Central memory CD4-positive, alpha-beta T cell (primary cell): Measurements from ENCODE around the gene TOMM6.
A peak's percentile ranks its signal among the peaks of the same experiment; 100 is the strongest.

Experiments used
- DNase-seq: peaks from one replicate; pipeline ENCODE4 v3.0.0; 2022
- total RNA-seq, 3 experiments: gene quantifications; one replicate each; lab custom pipeline; 2026; lab: John Stamatoyannopoulos, UW

The TOMM6 gene
- 0 reads per million in 3 experiments for total RNA-seq

DNA sequence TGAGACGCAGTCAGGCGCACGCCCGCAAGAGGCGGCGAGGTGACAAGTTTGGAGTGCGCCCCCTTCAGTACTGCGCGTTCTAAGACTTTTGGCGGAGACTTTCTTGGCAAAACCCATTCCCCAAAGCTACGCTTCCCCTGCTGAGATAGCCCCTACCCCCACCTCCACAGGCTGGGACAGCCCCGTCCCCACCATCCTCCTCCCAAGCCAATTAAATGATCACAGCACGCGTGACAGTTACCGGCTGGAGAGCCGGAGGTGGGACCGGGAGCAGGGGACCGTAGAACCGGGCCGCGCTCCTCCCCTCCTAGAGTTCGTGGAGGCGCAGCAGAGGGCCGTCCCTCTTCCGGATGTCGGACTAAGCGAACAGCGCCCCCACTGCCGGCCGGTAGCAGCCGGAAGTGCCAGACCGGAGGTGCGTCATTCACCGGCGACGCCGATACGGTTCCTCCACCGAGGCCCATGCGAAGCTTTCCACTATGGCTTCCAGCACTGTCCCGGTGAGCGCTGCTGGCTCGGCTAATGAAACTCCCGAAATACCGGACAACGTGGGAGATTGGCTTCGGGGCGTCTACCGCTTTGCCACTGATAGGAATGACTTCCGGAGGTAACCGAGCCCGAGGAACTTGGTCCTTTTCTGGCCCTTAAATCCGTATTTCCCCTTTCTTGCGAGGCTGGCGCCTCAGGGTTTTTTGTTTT is at the start of gene TOMM6:
Gene TOMM6, plus strand, starts transcription at position 476 of the 699 bp plus-strand sequence. Its CDS starts 4 bp downstream, at position 480.
- peak; percentile 93 for DNase-seq

DNA sequence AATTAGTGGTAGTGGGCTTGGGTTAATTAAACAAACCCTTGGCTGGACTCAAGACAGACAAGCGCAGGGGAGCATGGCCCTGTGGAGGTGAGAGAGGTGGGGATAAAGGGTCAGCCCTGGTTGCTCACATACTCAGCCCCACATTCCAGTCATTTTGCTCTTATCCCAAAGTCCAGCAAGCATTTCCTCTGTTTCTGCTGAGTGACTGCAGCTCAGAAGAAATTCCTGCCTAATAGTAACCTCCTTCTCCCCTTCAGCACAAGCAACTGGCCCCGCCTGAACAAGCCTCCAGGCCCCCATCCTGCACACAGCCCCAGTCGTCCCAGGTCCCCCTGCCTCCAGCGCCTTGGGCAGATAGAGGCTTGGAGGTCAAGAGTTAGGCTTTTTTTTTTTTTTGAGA is 48.5 kb upstream of the TOMM6 start:
- no peak for DNase-seq

DNA sequence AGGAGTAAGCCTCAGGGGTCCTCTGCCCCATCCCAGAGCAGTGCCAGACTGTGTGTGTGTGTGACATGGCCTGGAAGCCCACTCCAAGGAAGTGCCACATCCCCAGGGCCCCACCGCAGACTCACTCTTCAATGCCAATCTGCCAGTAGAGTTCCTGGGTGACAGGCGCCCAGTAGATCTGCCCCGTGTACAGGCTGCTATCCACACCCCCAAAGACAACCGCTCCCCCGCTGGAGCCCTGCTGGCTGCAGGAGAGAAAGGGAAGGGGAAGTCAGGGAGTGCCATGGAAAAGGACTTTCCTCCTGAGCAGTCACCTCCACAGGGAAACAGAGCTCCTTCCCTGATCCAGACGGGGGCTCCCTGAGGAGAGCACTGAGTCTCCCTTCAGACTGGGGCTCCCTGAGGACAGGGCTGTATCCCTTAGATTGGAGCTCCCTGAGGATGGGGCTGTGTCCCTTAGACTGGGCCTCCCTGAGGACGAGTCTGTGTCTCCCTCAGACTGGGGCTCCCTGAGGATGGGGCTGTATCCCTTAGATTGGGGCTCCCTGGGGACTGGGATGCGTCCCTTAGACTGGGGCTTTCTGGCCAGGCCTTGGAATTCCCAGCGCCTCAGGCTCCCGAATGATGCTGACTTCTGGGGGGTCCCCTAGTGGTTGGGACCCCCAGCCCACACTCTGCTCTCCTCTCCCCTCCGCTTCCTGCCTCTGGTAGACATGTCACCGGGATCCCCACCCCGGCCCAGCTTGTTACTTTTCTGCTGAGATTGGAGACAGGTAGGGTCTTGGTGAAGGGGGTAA is 46.9 kb upstream of the TOMM6 start:
- no peak for DNase-seq

DNA sequence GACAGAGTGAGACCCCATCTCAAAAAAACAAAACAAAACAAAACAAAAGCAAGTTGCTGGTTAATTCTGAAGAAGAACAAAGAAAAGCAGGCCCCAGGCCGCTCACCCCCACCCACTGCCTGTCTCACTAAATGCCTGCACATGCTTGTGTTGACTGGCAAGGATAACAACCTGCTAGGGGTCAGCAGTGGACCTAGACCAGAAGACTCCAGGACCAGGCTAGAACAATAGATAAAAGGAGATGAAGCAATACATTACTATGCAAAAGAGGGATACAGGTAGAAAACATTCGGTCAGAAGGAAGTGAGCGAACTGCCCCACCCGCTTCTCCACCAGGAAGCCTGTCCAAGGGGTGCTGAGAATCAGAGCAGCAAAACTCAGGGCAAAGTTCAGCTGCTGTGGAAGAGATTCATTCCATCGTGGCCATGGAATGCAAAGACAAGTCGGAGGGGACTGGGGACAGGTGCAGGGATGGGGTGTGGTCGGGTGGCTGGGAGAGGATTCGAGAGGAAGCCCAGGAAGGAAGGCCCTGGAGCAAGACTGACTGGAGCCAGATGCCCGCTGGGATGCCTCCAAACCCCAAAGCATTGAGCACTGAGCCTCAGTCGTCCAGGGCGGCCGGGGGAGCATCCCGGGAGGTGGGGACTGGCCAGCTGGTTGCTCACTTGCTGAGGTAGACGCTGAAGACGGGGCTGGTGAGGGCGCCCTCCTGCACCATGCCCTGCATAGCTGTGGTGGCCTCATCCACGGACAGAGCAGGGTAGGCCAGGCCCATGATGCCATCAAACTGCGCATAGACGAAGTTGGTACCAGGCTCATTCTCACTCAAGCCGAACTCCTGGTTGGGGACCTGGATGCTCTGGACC is 45.6 kb upstream of the TOMM6 start:
- DNase-seq = no peak

DNA sequence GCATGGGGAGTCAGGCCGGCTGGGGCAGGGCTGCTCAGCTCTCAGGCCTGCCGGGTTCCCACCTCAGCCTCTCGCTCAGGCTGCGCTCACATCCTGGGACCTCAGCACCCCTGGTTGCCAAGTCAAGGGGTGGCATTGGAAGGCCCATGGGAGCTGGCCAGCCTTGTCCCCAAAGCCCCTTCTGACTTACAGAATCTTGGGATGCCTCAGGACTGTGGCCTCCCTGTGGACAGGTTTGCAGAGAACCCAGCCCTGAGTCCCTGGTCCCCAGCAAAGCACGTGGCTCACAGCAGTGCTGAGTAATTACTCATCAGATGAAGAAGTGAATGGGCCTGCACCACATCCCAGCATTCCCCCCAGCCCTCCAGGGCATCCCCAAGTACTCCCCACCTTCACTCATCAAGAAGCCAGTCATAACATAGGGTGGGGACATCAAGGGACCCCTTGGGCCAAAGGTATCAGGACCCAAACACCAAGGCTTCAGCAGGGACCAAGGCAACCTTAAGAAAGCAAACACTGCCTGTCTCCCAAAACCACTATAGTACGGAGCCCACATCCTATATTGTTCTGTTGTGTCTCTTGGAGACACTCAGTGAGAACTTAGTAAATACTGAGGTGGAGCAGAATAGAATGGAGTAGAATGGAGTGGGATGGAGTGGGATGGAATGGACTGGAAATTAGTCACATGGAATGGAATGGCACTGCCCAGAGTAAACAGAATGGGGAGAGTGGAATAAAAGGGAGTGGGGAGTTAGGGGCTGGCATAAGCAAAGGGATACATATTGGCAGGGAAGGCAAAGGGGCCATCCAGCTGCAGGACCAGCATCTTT is 43.9 kb upstream of the TOMM6 start:
- DNase-seq = no peak

DNA sequence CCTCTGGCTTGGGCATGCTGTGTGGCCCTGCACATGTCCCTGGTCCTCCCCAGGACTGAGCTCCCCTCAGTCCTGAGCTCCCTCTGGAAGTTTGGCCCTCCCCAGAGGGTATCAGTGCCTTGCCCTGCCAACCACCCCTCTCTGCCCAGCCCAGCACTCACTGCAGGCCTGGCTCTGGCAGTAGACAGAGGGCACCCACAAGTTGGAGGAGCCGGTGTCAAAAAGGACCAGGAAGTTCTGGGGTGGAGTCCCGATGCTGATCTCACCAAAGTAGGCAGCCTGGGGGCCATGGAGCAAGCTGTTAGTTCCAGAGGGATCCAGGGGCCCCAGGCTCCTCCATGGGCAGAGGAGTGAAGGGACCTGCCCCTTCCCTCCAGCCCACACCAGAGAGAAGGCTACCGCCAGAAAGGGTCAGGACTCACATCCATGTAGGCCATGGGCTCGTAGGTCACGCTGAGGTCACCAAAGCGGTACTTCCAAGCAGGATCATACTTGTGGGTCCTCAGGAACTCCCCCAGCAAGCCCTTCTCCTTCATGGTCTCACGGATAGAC is 43.2 kb upstream of the TOMM6 start:
- DNase-seq = no peak

DNA sequence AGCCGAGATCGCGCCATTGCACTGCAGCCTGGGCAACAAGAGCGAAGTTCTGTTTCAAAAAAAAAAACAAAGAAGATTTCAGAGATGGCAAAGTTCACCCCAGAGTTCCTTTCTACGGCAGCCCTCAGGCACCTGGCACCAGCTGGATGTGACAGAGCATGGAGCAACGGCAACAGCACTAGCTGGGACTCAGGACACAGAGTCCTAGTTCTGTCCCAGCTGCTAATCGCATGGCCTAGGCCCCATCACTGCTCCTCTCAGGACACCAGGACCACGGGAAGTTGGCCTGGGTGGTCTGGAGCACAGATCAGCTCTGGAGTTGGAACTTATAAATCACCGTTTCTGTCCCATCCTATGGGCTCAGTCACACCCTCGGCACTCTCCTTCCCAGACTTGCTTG is 41.4 kb upstream of the TOMM6 start:
- no peak for DNase-seq

DNA sequence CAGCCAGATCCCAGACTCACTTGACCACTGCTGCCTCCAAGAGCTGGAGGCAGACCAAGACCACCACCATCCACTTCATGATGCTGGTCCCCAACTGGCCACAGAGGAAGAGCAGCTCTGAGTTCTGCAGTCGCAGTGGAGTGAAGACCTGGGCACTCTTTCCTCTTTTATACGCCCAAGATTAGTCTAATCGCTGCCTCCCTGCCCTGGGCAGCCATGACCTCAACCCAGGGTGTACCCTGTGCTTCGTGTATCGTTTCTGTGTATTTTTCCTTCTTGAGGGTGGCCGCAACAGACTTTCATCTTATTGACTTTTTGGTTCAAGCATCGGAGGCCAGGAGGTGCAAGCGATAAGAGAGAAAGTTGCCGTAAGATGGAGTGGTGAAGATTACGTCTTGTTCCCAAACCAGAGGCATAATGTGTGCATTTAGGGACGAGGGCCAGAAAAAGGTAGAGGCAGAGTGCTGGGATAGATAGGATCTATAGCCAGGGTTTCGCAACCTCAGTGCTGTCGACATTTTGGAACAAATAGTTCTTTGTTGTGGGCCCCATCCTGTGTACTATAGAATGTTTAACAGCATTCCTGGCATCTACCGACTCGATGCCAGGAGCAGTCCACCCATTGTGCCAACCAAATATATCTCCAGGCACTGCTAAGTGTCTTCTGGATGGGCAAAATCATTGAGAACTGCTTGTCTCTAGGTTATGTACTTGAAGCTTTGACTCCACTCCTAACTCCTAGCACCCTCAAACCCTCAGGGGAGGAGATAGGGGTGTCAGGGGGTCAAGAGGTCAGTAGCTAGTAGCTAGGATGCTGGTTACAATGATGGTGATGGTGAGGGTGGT is 40.0 kb upstream of the TOMM6 start, which contains the start of gene PGC:
Gene PGC, minus strand, starts transcription at position 142 of the 846 bp plus-strand sequence. Its CDS starts 63 bp downstream, at position 79.
- DNase-seq = no peak

DNA sequence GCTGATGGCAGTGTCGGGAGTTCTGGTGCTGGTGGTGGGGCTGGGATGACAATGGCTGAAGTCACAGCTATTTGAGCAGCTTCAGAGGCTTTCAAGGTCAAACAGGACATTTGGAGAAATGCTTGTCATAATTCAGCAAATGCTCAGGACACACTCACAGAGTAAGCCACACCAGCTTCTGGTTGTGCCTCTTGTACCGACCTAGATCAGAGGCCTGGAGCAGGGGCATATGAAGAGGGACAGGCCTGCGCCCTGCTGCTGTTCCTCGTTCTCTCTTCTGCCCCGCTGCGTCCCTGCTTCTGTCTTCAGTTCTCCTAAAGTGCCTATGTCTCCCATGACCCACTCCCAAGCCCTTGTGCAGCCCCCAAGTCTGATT is 39.4 kb upstream of the TOMM6 start:
- no peak for DNase-seq

DNA sequence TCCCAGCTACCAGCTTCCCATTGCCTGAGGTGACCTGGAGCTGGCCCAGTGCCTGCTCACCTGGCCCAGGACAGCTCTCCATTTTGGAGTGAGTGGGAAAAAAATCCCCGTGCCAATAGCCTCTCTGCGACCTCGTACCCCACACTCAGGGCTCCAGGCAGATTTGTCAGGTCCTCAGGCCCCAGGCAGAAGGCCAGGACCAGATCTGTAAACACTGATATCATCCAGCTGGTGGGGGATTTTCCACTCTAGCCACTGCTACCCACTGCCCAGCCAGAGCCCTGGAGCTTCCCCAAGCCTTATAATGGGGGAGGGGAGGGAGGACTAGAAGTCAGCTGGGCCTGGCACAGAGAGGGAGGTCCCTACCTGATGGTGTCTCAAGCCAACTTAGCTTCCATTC is 39.0 kb upstream of the TOMM6 start:
- no peak for DNase-seq

DNA sequence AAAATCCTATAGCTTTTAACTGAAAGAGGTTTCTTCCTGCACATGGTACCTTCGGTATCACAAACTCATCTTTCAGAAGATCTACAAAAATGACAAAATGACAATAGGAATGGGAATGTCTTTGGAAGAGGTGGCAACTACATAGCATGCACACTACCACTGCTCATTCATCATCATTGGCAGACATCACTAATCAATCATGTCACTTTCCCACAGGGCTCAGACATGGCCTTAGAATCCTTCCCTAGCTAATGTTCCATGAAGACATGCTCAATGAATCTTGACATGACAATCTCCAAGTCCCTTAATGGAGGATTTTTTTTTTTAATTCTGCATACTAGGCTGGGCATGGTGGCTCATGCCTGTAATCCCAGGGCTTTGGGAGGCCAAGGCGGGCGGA is 37.1 kb upstream of the TOMM6 start:
- DNase-seq = no peak

DNA sequence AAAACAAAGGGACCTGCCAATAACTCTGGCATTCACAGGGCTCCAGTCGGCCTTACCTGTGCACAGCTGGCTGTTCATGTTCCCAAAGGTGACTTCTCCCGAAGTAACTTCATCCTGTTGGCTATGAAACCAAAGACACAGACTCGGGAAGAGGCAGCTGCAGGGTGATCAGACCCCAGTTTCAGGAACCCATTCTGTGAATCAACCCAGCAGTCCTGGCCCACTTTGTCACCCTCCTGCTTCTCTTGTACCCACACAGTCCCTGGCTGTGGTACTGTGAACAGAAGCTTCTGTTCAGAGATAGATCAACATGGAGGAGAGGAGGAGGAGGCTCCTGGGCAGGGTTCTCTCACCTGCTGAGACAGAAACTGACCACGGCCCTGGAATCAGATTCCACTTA is 31.6 kb upstream of the TOMM6 start:
- no peak for DNase-seq

DNA sequence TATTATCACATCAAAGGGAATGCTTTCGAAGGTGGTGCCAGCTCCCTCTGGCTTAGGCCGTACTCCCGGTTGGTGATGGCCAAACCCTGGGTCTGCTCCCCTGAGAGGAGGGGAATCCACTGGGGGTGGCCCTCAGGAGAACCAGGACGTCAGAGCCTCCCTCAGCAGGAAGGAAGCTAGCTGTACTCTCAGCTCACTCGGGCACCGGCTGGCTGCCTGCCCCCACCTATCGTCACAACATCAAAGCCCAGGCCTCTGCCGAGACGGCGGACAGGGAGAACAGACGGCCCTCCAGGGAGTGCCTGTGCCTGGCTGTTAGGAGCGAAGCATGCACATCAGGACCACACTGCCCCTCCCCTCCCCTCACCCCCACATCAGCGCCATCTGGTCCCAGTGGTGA is 31.1 kb upstream of the TOMM6 start:
- DNase-seq = no peak

DNA sequence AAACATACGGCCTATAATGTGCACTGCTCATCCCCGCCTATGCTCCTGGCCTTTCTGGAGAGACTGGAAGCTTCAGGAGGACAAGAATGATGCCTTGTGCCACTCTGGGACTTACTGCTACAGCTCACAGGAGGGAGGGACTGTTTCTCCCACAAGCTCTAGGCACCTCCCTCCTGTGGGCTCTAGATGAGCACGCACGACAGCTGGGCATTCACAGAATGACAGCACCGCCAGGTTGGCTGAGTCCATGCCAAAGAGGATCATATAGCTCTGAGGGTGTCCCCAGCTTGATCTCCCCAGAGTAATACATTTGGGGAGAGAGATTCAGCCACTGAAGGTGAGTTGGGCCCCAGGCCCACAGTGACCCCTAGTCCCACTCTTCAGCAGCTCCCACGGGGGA is 30.2 kb upstream of the TOMM6 start:
- no peak for DNase-seq

DNA sequence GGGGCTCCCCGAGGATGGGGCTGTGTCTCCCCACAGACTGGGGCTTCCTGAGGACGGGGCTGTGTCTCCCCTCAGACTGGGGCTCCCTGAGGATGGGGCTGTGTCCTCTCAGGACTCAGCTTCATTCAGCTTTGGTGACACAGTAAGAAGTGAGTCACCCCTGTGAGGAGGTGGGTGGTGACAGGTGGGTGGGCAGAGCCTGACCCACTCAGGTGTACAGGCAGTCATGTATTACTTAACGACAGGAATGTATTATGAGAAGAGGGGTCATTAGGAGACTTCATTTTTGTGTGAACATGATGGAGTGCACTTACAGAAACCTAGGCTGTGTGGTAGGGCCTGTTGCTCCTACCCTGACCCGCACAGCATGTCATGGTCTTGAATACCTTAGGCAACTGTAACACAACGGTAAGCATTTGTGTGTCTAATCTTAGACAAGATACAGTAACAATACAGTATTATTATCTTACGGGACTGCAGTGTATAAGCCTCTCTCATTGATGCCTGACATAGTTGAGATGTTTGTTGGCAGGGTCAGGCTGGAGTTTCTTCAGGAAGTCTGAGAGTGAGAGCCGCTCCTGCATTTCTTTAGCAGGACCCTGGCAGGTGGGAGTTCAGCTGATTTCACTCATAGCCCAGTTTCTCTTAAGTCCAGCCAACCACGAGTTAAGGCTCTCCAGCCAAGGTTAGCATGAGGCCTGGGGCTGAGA is 29.4 kb upstream of the TOMM6 start:
- no peak for DNase-seq

DNA sequence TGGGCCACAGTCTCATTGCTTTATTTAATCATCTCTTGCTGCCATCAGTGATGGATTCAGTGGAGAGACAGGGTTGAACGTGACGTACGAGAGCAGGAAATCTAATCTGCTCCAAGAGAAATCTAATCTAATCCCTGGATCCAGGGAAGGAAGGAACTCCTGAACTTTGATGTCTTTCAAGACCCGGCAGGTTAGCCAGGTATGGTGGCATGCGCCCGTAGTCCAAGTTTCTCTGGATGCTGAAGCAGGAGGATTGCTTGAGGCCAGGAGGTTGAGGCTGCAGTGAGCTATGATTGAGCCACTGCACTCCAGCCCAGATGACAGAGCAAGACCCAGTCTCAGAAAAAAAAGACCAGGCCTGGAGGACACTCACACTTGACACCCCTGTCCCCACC is 28.9 kb upstream of the TOMM6 start:
- DNase-seq = no peak

DNA sequence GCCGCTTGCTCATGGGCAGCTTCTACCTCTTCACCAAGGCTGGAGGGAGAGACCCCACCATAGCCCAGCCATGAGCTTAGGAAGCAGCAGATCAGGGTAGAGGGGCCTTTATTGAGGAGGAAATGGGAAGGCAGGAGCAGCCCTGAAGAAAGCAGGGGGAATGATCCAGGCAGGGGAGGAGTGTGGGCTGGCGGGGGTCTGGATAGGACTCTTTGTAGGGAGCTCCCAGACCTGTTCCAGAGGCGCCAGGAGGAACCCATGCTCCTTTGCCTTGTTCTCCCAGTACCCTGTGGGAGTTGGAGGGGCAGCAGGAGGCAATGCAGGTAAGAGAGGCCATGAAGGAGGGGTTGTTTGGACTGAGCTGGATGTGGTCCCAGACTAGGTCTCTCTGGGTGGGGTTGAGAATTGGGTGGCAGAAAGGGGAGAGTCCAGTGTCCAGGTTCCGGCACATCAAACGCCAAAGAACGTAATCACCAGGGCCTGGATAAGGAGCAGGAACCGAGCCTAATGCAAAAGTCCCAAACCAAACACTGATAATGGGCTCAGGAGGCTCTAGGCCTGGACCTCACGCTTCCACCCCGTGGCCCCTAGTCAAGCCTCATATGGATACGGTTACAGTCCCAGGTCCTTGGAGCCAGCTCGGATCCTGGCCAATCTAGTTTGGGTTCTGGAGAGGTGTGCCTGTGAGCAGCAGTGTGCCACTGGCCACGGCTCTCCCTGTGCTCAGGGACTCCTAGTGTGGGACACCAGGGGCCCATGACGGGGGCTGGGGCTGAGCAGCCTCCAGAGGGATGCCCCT is 28.2 kb upstream of the TOMM6 start:
- DNase-seq = no peak

DNA sequence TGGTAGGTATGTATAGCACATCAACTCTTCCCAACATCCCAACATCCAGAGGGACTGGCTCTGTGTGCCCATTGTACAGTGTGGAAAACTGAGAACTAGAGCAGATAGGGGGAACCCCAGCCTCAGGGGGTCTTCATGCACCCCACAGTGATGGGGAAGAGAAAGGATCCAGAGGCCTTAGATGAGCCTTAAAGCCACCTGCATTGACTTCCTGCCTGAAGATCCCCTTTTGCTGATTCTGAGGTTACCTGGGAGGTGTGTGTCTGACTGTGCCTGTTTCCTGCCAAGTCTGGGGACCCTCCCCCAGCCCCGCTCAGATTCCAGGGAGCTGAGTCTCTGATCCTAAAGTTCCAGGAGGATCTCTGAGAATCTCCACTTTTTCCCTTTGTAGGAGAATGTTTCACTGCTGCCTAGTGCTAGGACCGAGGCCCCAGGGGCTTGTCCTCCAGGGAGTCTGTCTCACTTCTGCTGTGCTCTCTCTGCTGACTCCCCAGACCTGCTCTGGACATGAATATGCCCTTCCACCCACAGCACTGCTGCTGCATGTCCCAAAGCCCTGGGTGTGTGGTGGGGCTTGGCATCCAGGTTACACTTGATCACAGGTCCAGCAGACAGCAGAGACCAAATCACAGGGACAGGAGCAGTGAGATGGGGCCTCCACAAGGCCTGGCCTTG is 27.5 kb upstream of the TOMM6 start:
- no peak for DNase-seq

DNA sequence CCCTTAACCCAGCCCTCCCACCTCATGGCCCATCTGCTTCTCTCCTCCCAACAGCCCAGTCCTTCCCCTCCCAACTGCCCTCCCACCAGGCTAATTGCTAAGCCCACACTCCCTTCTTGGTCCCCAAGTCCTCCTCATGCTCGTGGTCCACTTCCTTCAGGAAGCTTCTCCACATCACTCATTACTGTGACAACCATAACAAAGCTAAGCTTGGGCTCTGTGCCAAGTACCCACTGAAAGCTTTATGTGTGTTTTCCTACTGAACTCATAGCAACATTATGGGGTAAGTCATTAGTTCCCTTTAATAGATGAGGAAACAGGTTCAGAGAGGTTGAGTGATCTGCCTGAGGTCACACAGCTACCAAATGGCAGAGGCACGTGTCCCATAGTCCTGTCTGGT is 24.0 kb upstream of the TOMM6 start:
- no peak for DNase-seq
